ENCODE measurements around the gene SMAD9.

Gene SMAD9

GRCh38 chr13:36919833-36920615, at the start of gene SMAD9:
SMAD9 (minus strand) TSS chr13:36920238; CDS start chr13:36879689, 40,549 bp downstream.
- DNase-seq (ENCODE audit: low read depth): peak; percentile 41

- DNase-seq (ENCODE audit: low read depth): no peak
Measured at GRCh38 chr13:36966404-36966803, 46.4 kb upstream of the SMAD9 start.

DNA sequence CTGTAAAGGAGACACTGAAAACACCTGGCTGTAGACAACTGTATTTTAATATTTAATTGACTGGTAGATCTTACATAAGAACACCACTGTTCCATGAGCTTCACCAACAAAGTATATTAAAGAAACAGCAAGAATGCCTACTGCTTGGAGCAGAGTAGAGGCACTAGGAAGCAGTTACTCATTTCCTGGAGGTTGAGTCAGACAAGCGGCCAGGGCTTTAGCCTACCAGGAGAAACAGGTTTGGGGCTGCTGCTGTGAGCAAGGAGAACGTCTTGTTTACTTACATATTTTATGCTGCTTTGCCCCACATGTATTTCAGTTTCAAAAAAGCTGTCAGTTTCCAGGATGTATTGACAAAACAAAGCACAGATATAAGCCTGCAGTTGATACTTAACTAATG, 45.7 kb upstream of the SMAD9 start:
- DNase-seq (ENCODE audit: low read depth): peak; percentile 69

GRCh38 chr13:36959456-36960116, 39.5 kb upstream of the SMAD9 start:
- DNase-seq (ENCODE audit: low read depth): peak; percentile 54

DNA sequence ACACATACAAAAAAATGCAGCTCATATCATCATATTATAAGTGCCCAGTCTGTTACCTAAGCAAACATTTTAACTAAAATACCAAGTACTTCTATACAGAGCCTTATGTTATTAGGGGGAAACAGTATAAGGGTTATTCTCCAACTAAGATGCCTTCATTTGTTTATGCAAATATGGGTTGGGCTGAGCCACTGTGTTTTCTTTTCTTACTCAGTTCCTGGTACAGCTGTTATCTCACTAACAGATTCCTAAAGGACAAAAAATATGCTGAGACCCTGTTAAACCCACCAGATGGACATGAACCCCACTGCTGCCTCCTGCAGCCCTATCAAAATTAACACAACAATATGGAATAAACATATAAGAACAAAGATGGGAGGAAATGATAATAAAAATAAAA, 34.5 kb upstream of the SMAD9 start:
- DNase-seq (ENCODE audit: low read depth): no peak

- no peak for DNase-seq (ENCODE audit: low read depth)
Measured at GRCh38 chr13:36950920-36951319, 30.9 kb upstream of the SMAD9 start.

DNA sequence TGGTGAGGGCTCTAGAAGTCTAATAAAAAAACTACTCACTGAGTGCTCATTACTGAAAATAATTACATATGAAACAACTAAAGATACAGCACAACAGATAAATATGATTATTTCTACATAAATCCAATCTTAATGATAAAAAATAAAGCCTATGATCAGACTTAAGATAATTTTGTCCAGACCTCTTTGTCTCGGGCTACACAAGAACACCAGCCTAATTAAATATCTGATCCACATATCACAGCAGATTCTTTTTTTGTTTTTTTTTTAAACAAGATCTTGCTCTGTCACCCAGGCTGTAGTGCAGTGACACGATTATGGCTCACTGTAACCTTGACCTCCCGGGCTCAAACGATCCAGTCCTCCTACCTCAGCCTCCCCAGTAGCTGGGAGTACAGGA, 30.3 kb upstream of the SMAD9 start:
- no peak for DNase-seq (ENCODE audit: low read depth)

GRCh38 chr13:36945078-36945477, 25.0 kb upstream of the SMAD9 start:
- no peak for DNase-seq (ENCODE audit: low read depth)

- no peak for DNase-seq (ENCODE audit: low read depth)
Measured at GRCh38 chr13:36925603-36926002, 5.6 kb upstream of the SMAD9 start.

DNA sequence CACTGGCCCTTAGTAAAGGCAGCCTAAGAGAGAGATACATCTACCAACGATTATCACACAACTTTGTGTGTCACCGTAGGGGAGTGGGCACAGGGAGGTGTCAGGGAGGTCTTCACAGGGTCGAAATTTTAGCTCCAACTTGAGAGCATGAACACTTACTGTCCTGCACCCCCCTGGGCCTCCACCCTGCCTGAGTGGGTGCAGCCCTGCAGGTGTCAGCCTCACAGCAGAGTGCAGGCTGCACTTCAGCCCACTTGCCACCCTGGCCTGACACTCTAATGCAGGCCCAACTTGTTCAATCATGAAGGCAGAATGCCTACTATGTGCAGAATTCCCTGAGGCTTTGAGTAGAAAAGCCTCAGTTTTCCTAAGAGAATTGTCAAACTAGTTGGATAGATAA, 4.0 kb upstream of the SMAD9 start:
- no peak for DNase-seq (ENCODE audit: low read depth)

GRCh38 chr13:36921631-36922301, 1.7 kb upstream of the SMAD9 start:
- no peak for DNase-seq (ENCODE audit: low read depth)

DNA sequence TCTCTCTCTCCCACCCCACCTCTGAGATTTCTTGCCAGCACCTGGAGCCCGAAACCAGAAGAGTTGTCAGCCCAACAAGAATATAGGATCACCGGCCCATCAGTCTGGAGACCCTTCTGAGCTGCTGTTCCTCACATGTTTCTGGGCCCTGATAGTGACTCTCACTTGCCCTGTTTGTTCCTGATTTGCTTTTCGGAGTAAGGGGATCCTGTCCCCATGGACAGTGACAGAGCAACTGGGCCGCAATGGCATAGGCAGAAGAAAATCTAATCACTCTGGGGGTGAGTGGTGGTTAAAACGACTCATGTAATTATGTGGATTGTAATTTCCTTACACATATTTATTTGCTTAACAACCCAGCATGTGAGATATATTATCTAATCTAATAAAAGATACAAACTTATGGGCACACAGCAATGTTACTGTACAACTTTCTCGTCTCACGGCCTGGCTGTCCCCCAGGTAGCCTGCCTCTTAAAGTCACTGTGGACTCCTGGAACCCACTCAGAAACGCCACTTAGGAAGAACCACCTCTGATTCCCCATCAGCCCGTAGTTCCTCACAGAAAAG, 663 bp upstream of the SMAD9 start:
- no peak for DNase-seq (ENCODE audit: low read depth)

- DNase-seq (ENCODE audit: low read depth): peak; percentile 9
Measured at GRCh38 chr13:36919171-36919832, 736 bp downstream of the SMAD9 start.

GRCh38 chr13:36918246-36919131, 1.5 kb downstream of the SMAD9 start:
- DNase-seq (ENCODE audit: low read depth): peak; percentile 7

DNA sequence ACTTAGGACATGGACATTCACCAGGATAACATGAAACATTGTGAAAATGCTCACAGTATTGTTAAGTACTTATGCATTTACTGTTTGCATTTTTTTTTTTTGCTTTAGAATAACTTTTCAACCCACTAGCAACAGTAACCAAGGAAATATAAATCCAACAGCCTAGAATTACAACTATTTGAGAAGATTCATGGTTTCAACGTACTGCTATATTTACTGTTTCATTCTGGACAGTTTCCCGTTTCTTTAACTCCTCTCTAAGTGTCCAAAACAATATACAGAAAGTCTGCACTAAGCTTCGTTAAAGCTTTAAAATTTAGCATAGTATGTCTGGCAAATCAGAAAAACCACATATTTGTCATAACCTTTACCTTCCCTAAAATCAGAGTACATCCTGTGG, 2.7 kb downstream of the SMAD9 start:
- no peak for DNase-seq (ENCODE audit: low read depth)

- no peak for DNase-seq (ENCODE audit: low read depth)
Measured at GRCh38 chr13:36915896-36916640, 4.0 kb downstream of the SMAD9 start.

GRCh38 chr13:36915106-36915505, 4.9 kb downstream of the SMAD9 start:
- DNase-seq (ENCODE audit: low read depth): no peak

DNA sequence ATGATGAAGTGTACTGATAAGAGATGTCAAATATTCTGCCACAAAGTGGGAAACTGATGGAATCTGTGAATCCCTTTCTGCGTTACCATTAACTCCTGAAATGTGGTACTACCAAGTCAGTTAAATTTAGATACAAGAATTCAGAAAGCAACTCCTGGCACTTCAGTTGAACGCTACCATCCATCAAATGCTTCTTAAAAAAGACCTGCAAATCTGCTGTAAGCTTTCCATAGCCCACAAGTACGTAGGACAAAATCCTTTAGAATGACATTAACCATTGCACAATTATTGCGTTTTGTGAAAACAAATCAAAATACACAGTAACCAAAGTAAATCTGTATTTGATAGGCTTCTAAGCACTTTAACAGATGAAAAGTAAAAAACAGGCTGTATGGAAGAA, 5.4 kb downstream of the SMAD9 start:
- DNase-seq (ENCODE audit: low read depth): no peak

GRCh38 chr13:36913463-36913862, 6.6 kb downstream of the SMAD9 start:
- DNase-seq (ENCODE audit: low read depth): no peak

DNA sequence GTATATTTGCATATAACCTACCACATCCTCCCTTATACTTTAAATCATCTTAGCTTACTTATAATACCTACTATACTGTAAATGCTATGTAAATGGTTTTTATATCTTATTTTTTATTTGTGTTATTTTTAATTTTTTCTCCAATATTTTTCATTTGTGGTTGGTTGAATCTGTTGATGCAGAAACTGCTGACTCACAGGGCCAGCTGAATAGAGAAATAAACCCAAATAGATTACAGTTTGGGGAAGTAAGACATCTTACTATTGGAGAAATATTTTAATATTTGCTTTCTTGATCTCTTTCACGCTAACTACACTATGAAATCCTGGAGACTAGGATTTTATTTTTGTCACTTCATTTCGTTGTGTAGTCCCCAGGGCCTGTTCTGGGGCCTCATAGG, 7.1 kb downstream of the SMAD9 start:
- no peak for DNase-seq (ENCODE audit: low read depth)

Measured in stromal cell of bone marrow (primary cell).